ENCODE results near the gene RERE. TPM values are rescaled to one million over a fixed set of nuclear protein-coding genes. Genes with fewer than 3 reads are reported as not detected.

RERE gene
- total and polyA plus RNA-seq, 11 donors, result 53.5 to 236 (median 121) TPM

DNA sequence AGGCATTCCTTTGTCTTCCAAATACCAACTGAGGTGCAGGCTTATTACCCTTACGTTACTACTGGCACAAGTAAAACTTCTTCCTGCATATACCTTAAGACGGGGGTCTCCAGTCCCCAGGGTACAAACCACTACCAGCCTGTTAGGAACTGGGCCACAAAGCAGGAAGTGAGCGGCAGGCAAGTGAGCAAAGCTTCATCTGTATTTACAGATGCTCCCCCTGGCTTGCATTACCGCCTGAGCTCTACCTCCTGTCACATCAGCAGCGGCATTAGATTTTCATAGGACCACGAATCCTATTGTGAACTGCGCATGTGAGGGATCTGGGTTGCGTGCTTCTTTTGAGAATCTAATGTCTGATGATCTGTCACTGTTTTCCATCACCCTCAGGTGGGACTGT, 386.4 kb downstream of the RERE start:
- Histone ChIP-seq H3K27ac (no peak overlapping the region), H3K27me3 (no peaks in the 10 kb centered on the region), H3K4me1 (peaks cover 0 to 67% (median 13%) of the 10 kb centered on the region in 12 donors), H3K36me3 (no peaks in the 10 kb centered on the region), H3K4me3 (no peak overlapping the region), H3K9me3 (no peaks in the 10 kb centered on the region)
- no peak for TF ChIP-seq POLR2A (IDR thresholded peaks at IDR 0.05)
- TF ChIP-seq, protein P1, sequence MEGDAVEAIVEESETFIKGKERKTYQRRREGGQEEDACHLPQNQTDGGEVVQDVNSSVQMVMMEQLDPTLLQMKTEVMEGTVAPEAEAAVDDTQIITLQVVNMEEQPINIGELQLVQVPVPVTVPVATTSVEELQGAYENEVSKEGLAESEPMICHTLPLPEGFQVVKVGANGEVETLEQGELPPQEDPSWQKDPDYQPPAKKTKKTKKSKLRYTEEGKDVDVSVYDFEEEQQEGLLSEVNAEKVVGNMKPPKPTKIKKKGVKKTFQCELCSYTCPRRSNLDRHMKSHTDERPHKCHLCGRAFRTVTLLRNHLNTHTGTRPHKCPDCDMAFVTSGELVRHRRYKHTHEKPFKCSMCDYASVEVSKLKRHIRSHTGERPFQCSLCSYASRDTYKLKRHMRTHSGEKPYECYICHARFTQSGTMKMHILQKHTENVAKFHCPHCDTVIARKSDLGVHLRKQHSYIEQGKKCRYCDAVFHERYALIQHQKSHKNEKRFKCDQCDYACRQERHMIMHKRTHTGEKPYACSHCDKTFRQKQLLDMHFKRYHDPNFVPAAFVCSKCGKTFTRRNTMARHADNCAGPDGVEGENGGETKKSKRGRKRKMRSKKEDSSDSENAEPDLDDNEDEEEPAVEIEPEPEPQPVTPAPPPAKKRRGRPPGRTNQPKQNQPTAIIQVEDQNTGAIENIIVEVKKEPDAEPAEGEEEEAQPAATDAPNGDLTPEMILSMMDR (IDR thresholded peaks at IDR 0.05), result no peak
- intact Hi-C loops (cut with DNase I), result no loop called here
- WGBS, 4 donors, result 89 to 96% (median 91%) methylated on average over 7 to 8 of the region's 8 CpGs
- DNase-seq (no peak), ATAC-seq (no peak)

DNA sequence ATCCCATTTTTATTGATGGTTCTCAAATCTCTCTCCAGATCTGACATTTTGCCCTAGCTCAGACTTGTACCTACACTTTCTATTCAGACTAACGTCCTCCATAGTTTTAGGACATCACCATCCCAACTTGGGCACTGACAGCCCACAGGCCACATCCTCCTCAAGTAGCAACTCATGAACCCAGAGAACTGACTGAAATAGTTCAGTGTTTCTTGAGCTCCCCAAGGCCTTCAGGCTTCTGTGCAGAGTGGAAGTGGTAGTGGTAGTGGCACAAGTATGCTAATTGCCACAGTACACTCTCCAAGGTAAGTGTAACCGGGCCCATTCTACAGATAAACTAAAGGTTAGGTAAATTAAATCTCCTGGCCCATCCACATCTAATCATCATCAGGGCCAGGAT, 387.0 kb downstream of the RERE start:
- Histone ChIP-seq H3K27ac (peak overlapping the region in 1 of 12 donors; percentile 29), H3K4me3 (no peak overlapping the region), H3K9me3 (no peaks in the 10 kb centered on the region), H3K36me3 (no peaks in the 10 kb centered on the region), H3K4me1 (peaks cover 0 to 72% (median 13%) of the 10 kb centered on the region in 12 donors), H3K27me3 (no peaks in the 10 kb centered on the region)
- no peak for TF ChIP-seq POLR2A (IDR thresholded peaks at IDR 0.05)
- TF ChIP-seq, protein P1 (IDR thresholded peaks at IDR 0.05), result no peak
- 82 to 86% (median 85%) methylated on average over 2 of the region's 2 CpGs for WGBS, 4 donors
- DNase-seq, result no peak
- no peak for ATAC-seq
- intact Hi-C loops (cut with DNase I), result no loop called here

GRCh38 chr1:8429549-8430110, 387.8 kb downstream of the RERE start:
- TF ChIP-seq, protein P1 (IDR thresholded peaks at IDR 0.05), result no peak
- no peak for TF ChIP-seq POLR2A (IDR thresholded peaks at IDR 0.05)
- no peak for ATAC-seq
- Histone ChIP-seq H3K27ac (peak overlapping the region in 1 of 12 donors; percentile 29), H3K9me3 (no peaks in the 10 kb centered on the region), H3K4me1 (peaks cover 0 to 81% (median 21%) of the 10 kb centered on the region in 12 donors), H3K36me3 (no peaks in the 10 kb centered on the region), H3K4me3 (no peak overlapping the region), H3K27me3 (no peaks in the 10 kb centered on the region)
- 80 to 88% (median 83%) methylated on average over 2 of the region's 2 CpGs for WGBS, 4 donors
- intact Hi-C loops (cut with DNase I), result loop anchor here in 4 of 10 donors (10.0 kb wide), 3 partner anchors 95 to 405 kb away; partner anchors contain the start of gene ERRFI1 (in 1 of the 4)
- no peak for DNase-seq

- TF ChIP-seq, protein P1 (IDR thresholded peaks at IDR 0.05), result no peak
- no peak for TF ChIP-seq POLR2A (IDR thresholded peaks at IDR 0.05)
- intact Hi-C loops (cut with DNase I), result loop anchor here in 4 of 10 donors (10.0 kb wide), 3 partner anchors 96 to 404 kb away; partner anchors contain the start of gene ERRFI1 (in 1 of the 4)
Measured at GRCh38 chr1:8428441-8428840, 389.0 kb downstream of the RERE start.

More at GRCh38 chr1:8428441-8428840, 389.0 kb downstream of the RERE start:
- no peaks in the 10 kb centered on the region for H3K9me3 ChIP-seq
- peaks cover 0 to 87% (median 26%) of the 10 kb centered on the region in 12 donors for H3K4me1 ChIP-seq
- no peak for ATAC-seq
- H3K4me3 ChIP-seq, result no peak overlapping the region
- DNase-seq, result no peak
- H3K27me3 ChIP-seq, result no peaks in the 10 kb centered on the region
- peak overlapping the region in 4 of 12 donors; percentile 34 to 86 (median 58) for H3K27ac ChIP-seq
- no peaks in the 10 kb centered on the region for H3K36me3 ChIP-seq
- WGBS, 4 donors, result 84 to 89% (median 88%) methylated on average over 5 of the region's 5 CpGs

Data from heart left ventricle (tissue), 16 donors.